ENCODE measurements around the gene NPL. TPM values are rescaled to one million over a fixed set of nuclear protein-coding genes. Genes with fewer than 3 reads are reported as not detected.

NPL gene
- total and polyA plus RNA-seq, 9 of the 15 experiments (the other 6 are each of a cell fraction or from before 2014, with no cell fraction given) = 9.9 to 22.3 (median 14.2) TPM

GRCh38 chr1:182791281-182792179 is 2.0 kb downstream of the NPL start (continued):
- TF ChIP-seq MBD1 (CRISPR knock-in tag; IDR thresholded peaks at IDR 0.05) (no peak), HDAC8 (tag; IDR thresholded peaks at IDR 0.05) (no peak), ZNF280B (CRISPR knock-in tag; IDR thresholded peaks at IDR 0.05) (no peak), FOXP4 (CRISPR knock-in tag; IDR thresholded peaks at IDR 0.05; ENCODE audit: borderline replicate concordance) (no peak), MLLT1 (IDR thresholded peaks at IDR 0.05) (peak; percentile 77 to 89; a peak in 3 of 4 replicates), SMARCE1 (IDR thresholded peaks at IDR 0.05) (peak; percentile 98), CHD4 (IDR thresholded peaks at IDR 0.05; ENCODE audit: insufficient read depth, insufficient replicate concordance, low read depth, low read length, poor library complexity, severe bottlenecking) (no peak), HDAC6 (IDR thresholded peaks at IDR 0.05; ENCODE audit: low read depth, low read length) (no peak), MAZ (CRISPR knock-in tag; conservative IDR thresholded peaks at IDR 0.05 in 1 of 2, IDR thresholded peaks at IDR 0.05 in 1 of 2) (peak in 1 of 2 experiments; percentile 51; a peak in 3 of 4 replicates), E2F1 (CRISPR knock-in tag; IDR thresholded peaks at IDR 0.05) (no peak), MCM2 (IDR thresholded peaks at IDR 0.05; ENCODE audit: low read depth) (no peak), PHF20 (IDR thresholded peaks at IDR 0.05; ENCODE audit: partially characterized antibody) (no peak), MNT (conservative IDR thresholded peaks at IDR 0.05) (peak in 1 of 2 experiments; percentile 74; a peak in 2 of 4 replicates), HDAC3 (IDR thresholded peaks at IDR 0.05; ENCODE audit: borderline replicate concordance, partially characterized antibody) (peak; percentile 92)

Data from K562 (cell line).